K562 (cell line): ENCODE results near the gene ABHD16A. TPM values are rescaled to one million over a fixed set of nuclear protein-coding genes. Genes with fewer than 3 reads are reported as not detected.

Experiments used
- ARID1B ChIP-seq: fragments of 450-650 bp; IDR thresholded peaks from 2 replicates; pipeline ENCODE4 v1.6.1; 2016; ENCODE audit warnings: antibody characterized with exemption, mild to moderate bottlenecking, inconsistent platforms
- ARNT ChIP-seq, 2 experiments: fragments of 450-650 bp; IDR thresholded peaks; 2 replicates each; pipeline ENCODE4 v1.6.1; 2016; ENCODE audit warnings: mild to moderate bottlenecking in 1 of 2
- BCOR ChIP-seq: fragments of 450-650 bp; IDR thresholded peaks from 2 replicates; pipeline ENCODE4 v1.6.1; 2016
- BHLHE40 ChIP-seq: IDR thresholded peaks from 2 replicates; pipeline ENCODE4 v1.6.1; 2011; ENCODE audit warnings: low read length, improper control_type of control experiment
- CBX2 ChIP-seq: fragments of 200-600 bp; sonication (generic); IDR thresholded peaks from one replicate; pipeline ENCODE4 v1.6.1; 2012; ENCODE audit warnings: mild to moderate bottlenecking, low read length, inconsistent platforms; ENCODE audit not compliant: insufficient read depth, poor library complexity, severe bottlenecking
- GATA2 ChIP-seq: sonication (generic); formaldehyde crosslinking; IDR thresholded peaks from 2 replicates; pipeline ENCODE4 v1.4.0; 2020; ENCODE audit warnings: mild to moderate bottlenecking, missing genetic modification reagents
- HMBOX1 ChIP-seq: sonication (generic); IDR thresholded peaks from 2 replicates; pipeline ENCODE4 v1.6.1; 2016
- IRF2 ChIP-seq: sonication (generic); formaldehyde crosslinking; IDR thresholded peaks from 2 replicates; pipeline ENCODE4 v1.8.1; 2022; ENCODE audit warnings: mild to moderate bottlenecking, missing genetic modification reagents
- KAT2B ChIP-seq: IDR thresholded peaks from one replicate; pipeline ENCODE4 v1.6.1; 2012; ENCODE audit warnings: low read depth, mild to moderate bottlenecking, control low read depth, inconsistent platforms, low read length, moderate library complexity
- MBD1 ChIP-seq: fragments of 250-450 bp; sonication (Bioruptor Pico); IDR thresholded peaks from 2 replicates; pipeline ENCODE4 v1.8.0; 2022; ENCODE audit warnings: inconsistent platforms
- MTA1 ChIP-seq: fragments of 450-650 bp; IDR thresholded peaks from 2 replicates; pipeline ENCODE4 v1.6.1; 2017; ENCODE audit warnings: borderline replicate concordance
- NBN ChIP-seq: fragments of 450-650 bp; IDR thresholded peaks from 2 replicates; pipeline ENCODE4 v1.6.1; 2016; ENCODE audit warnings: low read depth, mild to moderate bottlenecking
- NR3C1 ChIP-seq: sonication (generic); formaldehyde crosslinking; IDR thresholded peaks from 2 replicates; pipeline ENCODE4 v1.8.1; 2022; ENCODE audit warnings: missing genetic modification reagents
- PHF20 ChIP-seq: fragments of 450-650 bp; IDR thresholded peaks from 2 replicates; pipeline ENCODE4 v1.6.1; 2018; ENCODE audit not compliant: partially characterized antibody
- PYGO2 ChIP-seq: fragments of 450-650 bp; IDR thresholded peaks from 2 replicates; pipeline ENCODE4 v1.6.1; 2016; ENCODE audit warnings: mild to moderate bottlenecking, missing genetic modification characterization, moderate library complexity, missing compliant biosample characterization
- RB1 ChIP-seq: fragments of 450-650 bp; IDR thresholded peaks from 2 replicates; pipeline ENCODE4 v1.6.1; 2017; ENCODE audit warnings: low read depth, mild to moderate bottlenecking
- RBM17 ChIP-seq: fragments of 200-400 bp; formaldehyde crosslinking; IDR thresholded peaks from 2 replicates; pipeline ENCODE4 v1.6.1; 2017; ENCODE audit warnings: low read depth, mild to moderate bottlenecking, low read length, borderline replicate concordance
- RBM25 ChIP-seq: fragments of 200-400 bp; formaldehyde crosslinking; IDR thresholded peaks from 2 replicates; pipeline ENCODE4 v1.6.1; 2018; ENCODE audit warnings: low read length, low read depth, moderate library complexity; ENCODE audit not compliant: severe bottlenecking
- RUNX1 ChIP-seq: sonication (generic); IDR thresholded peaks from 2 replicates; pipeline ENCODE4 v1.6.1; 2016; ENCODE audit warnings: antibody characterized with exemption, low read depth
- SPI1 ChIP-seq: IDR thresholded peaks from 2 replicates; pipeline ENCODE4 v1.6.1; 2011; ENCODE audit warnings: low read depth, low read length, control low read depth, borderline replicate concordance
- STAT5A ChIP-seq: IDR thresholded peaks from 2 replicates; pipeline ENCODE4 v1.6.1; 2012; ENCODE audit warnings: low read length, inconsistent platforms, borderline replicate concordance
- polyA plus RNA-seq, 8 experiments: library from polyadenylated mRNA; depleted of rRNA in 4 of 8; stranded (reverse) in 5 of 8; unstranded in 3 of 8; fragments of >200 nt; fragmentation: Nextera tagmentation in 2 of 8; fragmentation: Illumina TruSeq in 1 of 8; extraction: Ambion mirVana in 2 of 8; extraction: Trizol in 1 of 8; gene quantifications; 2 replicates each; pipeline versions ENCODE4 v1.2.1 to v1.2.3, GENCODE V29; 2011 to 2014; ENCODE audit warnings: inconsistent platforms in 1 of 8, missing spikeins in 1 of 8
- total RNA-seq, 7 experiments: library from RNA; depleted of rRNA in 6 of 7; stranded (reverse); fragments of >200 nt in 6 of 7; fragmentation: Illumina TruSeq in 2 of 7; extraction: Trizol in 2 of 7; gene quantifications; 2 replicates each; pipeline versions ENCODE4 v1.2.1 to v1.2.3, GENCODE V29; 2011 to 2021; ENCODE audit warnings: low replicate concordance in 1 of 7

The ABHD16A gene
- total and polyA plus RNA-seq, 9 of the 15 experiments (the other 6 are each of a cell fraction or from before 2014, with no cell fraction given) = 25.8 to 120 (median 81.6) TPM

GRCh38 chr6:31736021-31736767 is 33.1 kb upstream of the ABHD16A start, which contains the start of gene CLIC1 (continued):
- no peak for TF ChIP-seq ARID1B
- no peak for TF ChIP-seq RBM25
- no peak for TF ChIP-seq RBM17
- TF ChIP-seq GATA2 (CRISPR knock-in tag) = no peak
- no peak; the same call in 1 of the 2 replicates for TF ChIP-seq PYGO2 (tag)
- TF ChIP-seq RB1 = no peak
- TF ChIP-seq PHF20 = no peak
- TF ChIP-seq NR3C1 = no peak
- TF ChIP-seq KAT2B = no peak
- TF ChIP-seq IRF2 (CRISPR knock-in tag) = no peak
- TF ChIP-seq HMBOX1 = no peak
- no peak for TF ChIP-seq RUNX1
- no peak for TF ChIP-seq STAT5A
- no peak; the same call in 1 of the 2 replicates for TF ChIP-seq BHLHE40
- TF ChIP-seq SPI1 = peak; percentile 66; the same call in 1 of the 2 replicates
- TF ChIP-seq MTA1 = 0 out of 2 replicates have a peak, but pooled peaks have one; percentile 39
- no peak for TF ChIP-seq NBN
- no peak for TF ChIP-seq MBD1 (CRISPR knock-in tag)
- TF ChIP-seq ARNT (IDR thresholded peaks at IDR 0.05) = no peak
- no peak for TF ChIP-seq CBX2
- peak; percentile 91; the same call in 1 of the 2 replicates for TF ChIP-seq BCOR
